Body of pancreas (tissue), 4 donors: ENCODE results near the gene DENND4A. TPM values are rescaled to one million over a fixed set of nuclear protein-coding genes. Genes with fewer than 3 reads are reported as not detected.

Source experiments
- ATAC-seq: fragments of 150-250 bp; one replicate; pipeline ENCODE4 v1.9.1; 2016
- DNase-seq, 4 donors: peaks; one replicate each; pipeline ENCODE4 v3.0.0-alpha.2; 2019
- H3K27ac ChIP-seq, 4 donors: fragments of 200-600 bp; sonication (generic); 1 replicate in 3 of 4; 2 replicates in 1 of 4; pipeline versions ENCODE4 v1.5.1 to v1.6.1; 2016 to 2019; ENCODE audit warnings: mild to moderate bottlenecking in 1 of 4, mixed read lengths in 1 of 4, moderate library complexity in 1 of 4
- H3K27me3 ChIP-seq, 2 donors: fragments of 200-600 bp; sonication (generic); one replicate each; pipeline ENCODE4 v1.6.0; 2016; ENCODE audit warnings: mild to moderate bottlenecking in 1 of 2
- H3K36me3 ChIP-seq, 2 donors: fragments of 200-600 bp; sonication (generic); replicated peaks in 1 of 2; 2 replicates each; pipeline ENCODE4 v1.5.1; 2016; ENCODE audit warnings: low read depth in 2 of 2; ENCODE audit not compliant: insufficient read depth in 1 of 2
- H3K4me1 ChIP-seq: fragments of 200-600 bp; sonication (generic); one replicate; pipeline ENCODE4 v1.6.0; 2016
- H3K4me3 ChIP-seq, 2 donors: fragments of 200-600 bp; sonication (generic); 1 replicate in 1 of 2; 2 replicates in 1 of 2; pipeline ENCODE4 v1.5.1; 2016 to 2019
- H3K9me3 ChIP-seq, 3 donors: fragments of 200-600 bp; sonication (generic); 1 replicate in 2 of 3; 2 replicates in 1 of 3; pipeline ENCODE4 v1.5.1; 2016
- POLR2A ChIP-seq, 3 donors: fragments of 450-650 bp; IDR thresholded peaks; one replicate each; pipeline ENCODE4 v1.6.1; 2016; ENCODE audit warnings: antibody characterized with exemption in 3 of 3, mild to moderate bottlenecking in 2 of 3
- WGBS, 2 donors: methylation state at CpG; one replicate each; pipeline ENCODE4 v1.1.5; 2017; 5-methylcytosine and 5-hydroxymethylcytosine counted together
- intact Hi-C: fragments of 100-400 bp; cut with DNase I; formaldehyde crosslinking; loops from one replicate; pipeline ENCODE4 v1.15.1; 2023
- total RNA-seq, 2 donors: library from RNA; depleted of rRNA; stranded (reverse); fragments of >200 nt; gene quantifications; one replicate each; pipeline ENCODE4 v1.1.0, GENCODE V29; 2016
- TF ChIP-seq, protein P1 (sequence below), 7 experiments: fragments of 450-650 bp in 4 of 7; fragments of 200-600 bp in 3 of 7; sonication (generic) in 3 of 7; IDR thresholded peaks; one replicate each; pipeline ENCODE4 v1.5.1; 2016 to 2019; ENCODE audit warnings: antibody characterized with exemption in 7 of 7

The DENND4A gene
- total RNA-seq, 2 donors from 2014 or later = 45.7 to 59.3 TPM

DNA sequence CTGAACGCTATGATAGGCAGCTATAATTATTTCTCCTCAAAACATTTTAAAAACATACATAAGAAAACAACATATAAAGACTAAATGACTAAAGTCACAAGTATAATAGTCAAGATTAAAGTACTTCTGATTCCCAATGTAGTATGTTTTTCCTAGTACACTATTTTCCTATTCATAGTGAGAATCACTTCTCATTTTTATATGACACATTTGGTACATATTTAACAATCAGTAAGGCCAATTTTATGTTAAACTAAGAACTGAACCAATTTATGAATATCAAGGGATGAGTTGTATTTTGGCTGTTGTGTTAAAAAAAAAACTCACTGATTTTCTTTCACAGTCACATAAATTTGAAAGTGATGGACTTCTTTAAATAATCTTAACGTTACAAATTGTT, 79.7 kb downstream of the DENND4A start:
- no peaks in the 10 kb centered on the region for H3K27me3 ChIP-seq
- H3K9me3 ChIP-seq = no peaks in the 10 kb centered on the region
- ATAC-seq (no peak), DNase-seq (no peak)
- TF ChIP-seq, protein P1, sequence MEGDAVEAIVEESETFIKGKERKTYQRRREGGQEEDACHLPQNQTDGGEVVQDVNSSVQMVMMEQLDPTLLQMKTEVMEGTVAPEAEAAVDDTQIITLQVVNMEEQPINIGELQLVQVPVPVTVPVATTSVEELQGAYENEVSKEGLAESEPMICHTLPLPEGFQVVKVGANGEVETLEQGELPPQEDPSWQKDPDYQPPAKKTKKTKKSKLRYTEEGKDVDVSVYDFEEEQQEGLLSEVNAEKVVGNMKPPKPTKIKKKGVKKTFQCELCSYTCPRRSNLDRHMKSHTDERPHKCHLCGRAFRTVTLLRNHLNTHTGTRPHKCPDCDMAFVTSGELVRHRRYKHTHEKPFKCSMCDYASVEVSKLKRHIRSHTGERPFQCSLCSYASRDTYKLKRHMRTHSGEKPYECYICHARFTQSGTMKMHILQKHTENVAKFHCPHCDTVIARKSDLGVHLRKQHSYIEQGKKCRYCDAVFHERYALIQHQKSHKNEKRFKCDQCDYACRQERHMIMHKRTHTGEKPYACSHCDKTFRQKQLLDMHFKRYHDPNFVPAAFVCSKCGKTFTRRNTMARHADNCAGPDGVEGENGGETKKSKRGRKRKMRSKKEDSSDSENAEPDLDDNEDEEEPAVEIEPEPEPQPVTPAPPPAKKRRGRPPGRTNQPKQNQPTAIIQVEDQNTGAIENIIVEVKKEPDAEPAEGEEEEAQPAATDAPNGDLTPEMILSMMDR (IDR thresholded peaks at IDR 0.05) = no peak
- no peak for TF ChIP-seq POLR2A (IDR thresholded peaks at IDR 0.05)
- intact Hi-C loops = no loop called here
- H3K4me1 ChIP-seq = no peaks in the 10 kb centered on the region
- no peak overlapping the region for H3K4me3 ChIP-seq
- H3K36me3 ChIP-seq = peaks cover 0 to 24% of the 10 kb centered on the region in 2 donors
- H3K27ac ChIP-seq = no peak overlapping the region
- 86 to 94% methylated on average over 2 of the region's 2 CpGs for WGBS, 2 donors

DNA sequence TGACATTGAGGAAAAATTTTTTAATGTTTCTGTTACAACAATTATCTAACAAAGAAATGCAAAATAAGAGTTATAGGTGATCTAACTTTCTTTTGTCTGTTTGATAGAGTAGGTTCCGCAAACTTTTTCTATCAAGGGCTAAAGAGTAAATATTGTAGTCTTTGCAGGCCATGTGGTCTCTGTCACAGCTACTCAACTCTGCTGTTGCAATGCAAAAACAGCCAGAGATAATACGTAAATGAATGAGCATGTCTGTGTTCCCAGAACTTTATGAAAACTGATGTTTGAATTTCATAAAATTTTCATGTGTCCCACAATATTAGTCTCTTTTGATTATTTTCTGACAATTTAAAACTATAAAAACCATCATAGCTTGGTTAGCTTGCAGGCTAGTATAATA, 97.0 kb downstream of the DENND4A start:
- DNase-seq (no peak), ATAC-seq (no peak)
- Histone ChIP-seq H3K36me3 (peaks cover 8 to 17% of the 10 kb centered on the region in 2 donors), H3K4me3 (no peak overlapping the region), H3K27me3 (no peaks in the 10 kb centered on the region), H3K9me3 (no peaks in the 10 kb centered on the region), H3K27ac (no peak overlapping the region), H3K4me1 (no peaks in the 10 kb centered on the region)
- no peak for TF ChIP-seq POLR2A (IDR thresholded peaks at IDR 0.05)
- TF ChIP-seq, protein P1 (IDR thresholded peaks at IDR 0.05) = no peak
- intact Hi-C loops = no loop called here
- 73 to 77% methylated on average over 2 of the region's 2 CpGs for WGBS, 2 donors

DNA sequence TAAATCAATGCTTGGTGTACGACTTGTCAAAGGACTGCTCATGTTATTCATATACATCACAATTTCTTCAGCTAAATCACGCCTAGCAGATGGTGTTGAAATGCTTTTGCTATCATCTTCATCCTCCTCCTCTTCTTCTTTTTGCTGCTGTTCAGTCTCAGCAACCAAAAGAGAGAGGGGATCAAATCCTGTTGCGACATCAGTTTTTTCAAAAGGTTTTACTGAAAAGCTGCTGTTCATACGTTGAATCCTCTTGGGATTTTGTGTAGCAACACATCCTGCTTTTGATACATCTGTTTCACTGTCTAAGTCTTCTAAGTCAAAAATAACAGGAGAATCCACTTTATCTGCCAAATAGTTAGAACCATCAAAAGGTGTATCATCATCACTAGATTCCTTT, 101.3 kb downstream of the DENND4A start:
- Histone ChIP-seq H3K27ac (no peak overlapping the region), H3K9me3 (no peaks in the 10 kb centered on the region), H3K4me1 (no peaks in the 10 kb centered on the region), H3K36me3 (peaks cover 8 to 22% of the 10 kb centered on the region in 2 donors), H3K4me3 (no peak overlapping the region), H3K27me3 (no peaks in the 10 kb centered on the region)
- ATAC-seq = no peak
- 90 to 95% methylated on average over 4 of the region's 4 CpGs for WGBS, 2 donors
- intact Hi-C loops = no loop called here
- no peak for TF ChIP-seq POLR2A (IDR thresholded peaks at IDR 0.05)
- TF ChIP-seq, protein P1 (IDR thresholded peaks at IDR 0.05) = no peak
- no peak for DNase-seq

DNA sequence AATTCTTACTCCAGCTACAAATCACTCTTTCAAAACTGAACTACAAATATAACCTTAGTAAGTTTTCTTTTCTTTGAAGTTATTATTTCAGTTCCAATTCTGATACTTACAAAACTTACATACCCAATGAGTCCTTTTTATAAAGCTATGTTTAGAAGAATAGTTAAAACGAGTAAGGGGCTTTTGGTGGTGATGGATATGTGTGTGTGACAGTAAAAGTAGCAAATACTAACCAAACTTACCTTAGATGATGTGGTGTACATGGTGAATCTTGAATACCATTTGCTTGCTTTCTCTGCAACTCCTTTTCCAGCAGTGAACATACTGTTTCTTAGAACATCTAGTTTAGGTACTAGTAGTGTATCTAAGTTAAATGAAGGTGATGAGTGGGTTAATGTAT, 101.9 kb downstream of the DENND4A start:
- Histone ChIP-seq H3K36me3 (peaks cover 8 to 22% of the 10 kb centered on the region in 2 donors), H3K27ac (no peak overlapping the region), H3K4me1 (no peaks in the 10 kb centered on the region), H3K9me3 (no peaks in the 10 kb centered on the region), H3K27me3 (no peaks in the 10 kb centered on the region), H3K4me3 (no peak overlapping the region)
- intact Hi-C loops = no loop called here
- no peak for DNase-seq
- 66 to 68% methylated on average over 1 of the region's 1 CpG for WGBS, 2 donors
- ATAC-seq = no peak
- no peak for TF ChIP-seq POLR2A (IDR thresholded peaks at IDR 0.05)
- TF ChIP-seq, protein P1 (IDR thresholded peaks at IDR 0.05) = no peak

DNA sequence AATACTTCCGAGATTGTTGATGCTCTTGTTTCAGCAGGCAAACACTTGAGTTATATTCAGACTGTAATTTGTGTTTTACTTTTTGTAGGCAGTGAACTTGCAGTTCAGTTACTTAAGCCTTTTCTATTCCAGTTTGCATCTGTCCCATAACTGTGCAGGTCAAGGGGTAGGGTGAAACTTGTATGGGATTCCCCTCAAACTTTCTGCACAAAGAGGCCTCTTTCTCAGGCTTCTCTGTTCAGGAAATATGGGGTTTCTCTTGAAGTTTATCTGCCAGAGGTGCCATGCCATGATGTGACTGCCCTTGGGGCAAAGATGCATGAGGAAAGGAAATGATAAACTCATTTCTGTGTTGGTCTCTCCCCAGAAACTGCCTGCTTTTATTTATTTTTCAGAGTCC, 103.6 kb downstream of the DENND4A start:
- WGBS, 2 donors = 95 to 96% methylated on average over 1 of the region's 1 CpG
- Histone ChIP-seq H3K27ac (no peak overlapping the region), H3K9me3 (no peaks in the 10 kb centered on the region), H3K27me3 (no peaks in the 10 kb centered on the region), H3K4me3 (no peak overlapping the region), H3K36me3 (peaks cover 8 to 22% of the 10 kb centered on the region in 2 donors), H3K4me1 (no peaks in the 10 kb centered on the region)
- no peak for TF ChIP-seq POLR2A (IDR thresholded peaks at IDR 0.05)
- TF ChIP-seq, protein P1 (IDR thresholded peaks at IDR 0.05) = no peak
- no peak for DNase-seq
- intact Hi-C loops = no loop called here
- ATAC-seq = no peak
